Stimulated activated CD4-positive, alpha-beta T cell treated with anti-CD3 and anti-CD28 coated beads, Interleukin-2, amount 100 ng/mL, for 48 hours (primary cell): ENCODE data around the gene AP3B1.

Experiments
- DNase-seq, 2 donors: peaks; one replicate each; pipeline ENCODE4 v3.0.0-alpha.2; 2020

AP3B1 gene

GRCh38 chr5:77958642-77959330 is 335.7 kb downstream of the AP3B1 start:
- no peak for DNase-seq

- no peak for DNase-seq
Measured at GRCh38 chr5:77957931-77958521, 336.5 kb downstream of the AP3B1 start.

- DNase-seq: no peak
Measured at GRCh38 chr5:77957516-77957915, 337.0 kb downstream of the AP3B1 start.

- DNase-seq: no peak
Measured at GRCh38 chr5:77957081-77957480, 337.4 kb downstream of the AP3B1 start.

- DNase-seq: no peak
Measured at GRCh38 chr5:77955577-77955976, 338.9 kb downstream of the AP3B1 start.

GRCh38 chr5:77953374-77953773 is 341.1 kb downstream of the AP3B1 start:
- no peak for DNase-seq

GRCh38 chr5:77952636-77953212 is 341.8 kb downstream of the AP3B1 start:
- DNase-seq: no peak
